HCEC 1CT (cell line): ENCODE measurements around the gene CHST10.
"Not testable (repeated sequence)": the region's sequence is repeated elsewhere in the genome, so short reads cannot be mapped to it uniquely, and the experiment has no call there.

ENCODE experiments used
- DNase-seq: peaks from one replicate; pipeline ENCODE4 v3.0.0-alpha.2; 2017

Gene CHST10

DNA sequence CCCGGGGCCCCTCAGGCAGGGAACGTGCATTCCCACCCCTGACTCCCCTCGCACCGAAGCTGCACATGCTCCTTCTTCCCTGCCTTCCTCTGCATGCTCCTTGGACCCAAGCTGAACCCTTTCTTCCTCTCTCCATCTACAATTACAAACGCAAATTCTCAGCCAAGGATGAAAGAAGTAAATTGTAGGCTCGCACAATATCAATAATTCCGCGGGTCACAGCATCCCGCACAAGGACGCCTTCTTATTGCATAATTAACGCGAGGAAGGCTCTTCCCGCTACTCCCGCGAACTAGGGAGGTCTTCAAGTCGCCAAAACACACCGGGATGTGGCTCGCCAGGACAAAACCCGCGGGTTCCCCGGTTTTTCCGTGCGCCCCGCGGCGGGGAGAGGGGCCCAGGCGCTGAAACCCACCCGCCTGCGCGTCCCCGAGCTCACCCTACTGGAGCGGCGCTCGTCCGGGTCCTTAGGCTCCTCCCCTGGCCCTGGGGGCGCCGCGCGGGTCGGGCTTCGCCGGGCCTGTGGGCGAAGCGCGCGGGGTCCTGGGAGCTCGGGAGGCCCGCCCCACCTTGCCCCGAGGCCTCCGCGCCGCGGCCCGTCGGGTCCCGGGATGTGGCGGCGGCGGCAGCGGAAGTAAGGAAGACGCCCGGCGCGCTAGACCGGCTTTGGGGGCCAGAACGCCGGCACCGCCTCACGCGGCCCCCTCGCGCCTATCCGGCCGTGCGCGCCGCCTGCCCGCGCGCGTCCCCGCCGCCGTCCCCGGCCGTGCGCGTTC lies at the start of gene CHST10:
TSS of gene CHST10 (minus strand) at position 734 of the 776 bp plus-strand sequence. CDS start 10,993 bp downstream, outside the sequence.
- DNase-seq = peak; percentile 32

DNA sequence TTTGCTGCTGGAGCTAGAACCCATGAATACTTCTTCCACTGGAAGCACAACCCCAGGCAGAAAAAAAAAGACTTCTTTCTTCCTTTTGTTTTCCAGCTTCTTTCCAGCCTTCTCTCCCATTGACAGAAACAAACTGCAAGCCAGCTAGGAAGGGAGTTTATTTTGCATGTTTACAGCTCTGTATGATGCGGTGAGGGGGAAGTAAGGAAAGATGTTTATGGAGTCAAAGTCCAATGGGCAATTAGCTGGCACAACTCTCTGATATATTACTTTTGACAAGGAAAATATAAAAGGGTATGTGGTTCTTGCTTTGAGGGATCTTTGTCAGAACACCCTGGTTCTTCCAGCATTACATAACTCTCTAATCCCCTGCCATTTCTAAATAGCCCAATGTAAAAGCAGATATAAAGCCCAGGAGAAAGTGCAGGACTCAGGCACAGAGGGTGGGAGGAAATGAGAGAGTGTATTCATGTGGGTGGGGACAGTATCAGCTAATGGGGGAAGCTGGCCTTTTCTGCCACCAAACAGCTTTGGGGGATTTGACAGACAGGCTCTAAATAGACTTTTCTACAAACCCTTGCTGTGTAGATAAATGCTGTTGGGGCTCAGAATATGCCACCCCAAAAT lies 43.5 kb upstream of the CHST10 start:
- no peak for DNase-seq

DNA sequence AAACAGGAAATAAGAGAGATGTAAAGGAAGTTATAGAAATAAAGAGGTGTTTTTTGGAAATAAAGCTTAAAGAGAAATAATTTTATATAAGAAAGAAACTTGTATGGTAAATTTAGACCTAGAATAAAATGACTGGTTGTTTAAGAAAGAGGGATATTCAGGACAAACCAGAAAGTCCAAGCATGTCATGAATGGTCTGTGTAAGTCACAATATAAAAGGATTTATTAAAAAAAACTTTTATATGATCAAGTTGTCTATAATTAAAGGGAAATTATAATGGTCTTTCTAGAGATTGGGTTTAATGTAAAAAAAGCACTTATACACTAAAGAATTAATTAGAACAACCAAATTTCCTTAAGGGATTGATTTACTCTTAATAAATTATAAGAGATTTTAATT lies 38.9 kb upstream of the CHST10 start:
- not testable (repeated sequence) for DNase-seq

GRCh38 chr2:100453853-100454252 lies 36.4 kb upstream of the CHST10 start:
- no peak for DNase-seq

DNA sequence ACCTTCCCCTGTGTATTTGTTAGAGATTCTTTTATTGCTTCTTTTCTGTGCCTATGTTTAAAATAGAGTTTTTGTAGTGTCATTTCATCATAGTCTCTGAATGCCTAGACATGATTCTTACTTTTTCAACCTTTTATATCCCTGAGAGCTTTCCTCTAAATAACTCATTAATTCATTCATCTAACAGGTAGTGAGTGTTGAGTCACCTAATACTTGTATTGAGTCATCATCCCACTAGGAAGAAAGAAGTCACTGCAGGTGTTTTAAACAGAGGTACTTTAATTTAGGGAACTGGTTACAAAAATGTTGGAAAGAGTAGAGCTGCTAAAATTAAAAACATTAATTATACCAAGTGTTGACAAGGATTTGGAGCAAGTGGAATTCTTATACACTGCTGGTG lies 34.3 kb upstream of the CHST10 start:
- no peak for DNase-seq

- DNase-seq = no peak
Measured at GRCh38 chr2:100451092-100451491, 33.6 kb upstream of the CHST10 start.

DNA sequence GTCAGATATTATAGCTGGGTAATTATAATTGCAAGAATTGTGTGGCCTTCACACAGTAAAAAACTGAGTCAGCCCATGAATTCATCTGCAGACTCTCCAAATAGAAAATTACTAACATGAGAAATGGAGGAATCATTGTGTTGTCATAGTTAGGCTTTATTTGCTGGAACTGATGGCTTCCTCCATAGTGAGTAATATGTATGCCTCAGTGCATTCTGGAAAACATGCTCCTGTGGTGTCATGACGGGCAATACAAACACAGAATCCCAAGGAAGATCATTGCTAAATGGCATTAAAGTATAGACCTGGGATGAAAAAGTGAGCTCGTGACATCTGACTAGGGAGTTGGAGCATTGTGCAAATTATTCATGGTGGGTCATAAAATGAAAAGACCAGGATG lies 29.2 kb upstream of the CHST10 start:
- no peak for DNase-seq

- DNase-seq = no peak
Measured at GRCh38 chr2:100437751-100438150, 20.3 kb upstream of the CHST10 start.

- DNase-seq = no peak
Measured at GRCh38 chr2:100429726-100430125, 12.3 kb upstream of the CHST10 start.

DNA sequence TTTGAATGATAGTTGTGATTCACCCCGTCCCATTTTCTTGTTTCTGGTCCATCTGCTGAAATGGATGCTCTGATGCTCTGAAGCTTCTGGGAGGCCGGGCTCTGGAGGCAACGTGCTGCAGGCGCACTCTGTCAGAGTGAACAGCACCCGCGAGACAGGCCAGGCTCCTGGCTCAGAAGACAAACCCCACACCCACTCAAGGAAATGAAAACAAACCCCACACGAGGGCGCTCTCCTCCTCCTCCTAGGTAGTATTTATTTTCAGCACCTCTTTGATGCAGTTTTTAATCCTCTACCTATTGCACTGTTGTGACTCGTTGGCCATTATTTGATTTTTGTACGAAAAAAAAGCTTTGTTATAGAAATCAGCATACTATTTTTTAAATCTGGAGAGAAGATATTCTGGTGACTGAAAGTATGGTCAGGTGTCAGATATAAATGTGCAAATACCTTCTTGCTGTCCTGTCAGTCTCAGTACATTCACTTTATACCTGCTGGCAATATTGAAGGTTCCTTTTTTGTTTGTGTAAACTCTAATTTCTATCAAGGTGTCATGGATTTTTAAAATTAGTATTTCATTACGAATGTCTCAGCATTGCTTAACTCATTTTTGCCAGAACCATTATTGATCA lies 10.3 kb upstream of the CHST10 start:
- peak; percentile 40 for DNase-seq

DNA sequence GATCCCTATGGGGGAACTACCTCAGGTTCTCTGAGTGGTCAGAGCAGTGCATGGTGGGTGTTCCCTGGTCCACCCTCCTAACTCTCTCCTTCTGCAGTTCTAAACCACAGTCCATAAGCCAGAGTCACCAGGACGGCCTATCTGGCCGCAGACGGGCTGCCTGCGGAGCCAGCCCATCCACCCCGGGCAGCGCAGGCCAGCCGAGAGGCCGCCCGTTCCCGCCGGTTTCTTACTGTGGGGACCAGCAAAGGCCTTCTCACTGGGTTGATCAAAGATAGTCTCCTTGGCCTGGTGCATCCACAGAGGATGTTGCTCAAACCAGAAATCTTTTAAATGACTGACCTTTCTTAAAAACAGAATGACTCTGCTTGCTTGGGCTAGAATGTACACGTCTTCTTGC lies 9.6 kb upstream of the CHST10 start:
- no peak for DNase-seq

DNA sequence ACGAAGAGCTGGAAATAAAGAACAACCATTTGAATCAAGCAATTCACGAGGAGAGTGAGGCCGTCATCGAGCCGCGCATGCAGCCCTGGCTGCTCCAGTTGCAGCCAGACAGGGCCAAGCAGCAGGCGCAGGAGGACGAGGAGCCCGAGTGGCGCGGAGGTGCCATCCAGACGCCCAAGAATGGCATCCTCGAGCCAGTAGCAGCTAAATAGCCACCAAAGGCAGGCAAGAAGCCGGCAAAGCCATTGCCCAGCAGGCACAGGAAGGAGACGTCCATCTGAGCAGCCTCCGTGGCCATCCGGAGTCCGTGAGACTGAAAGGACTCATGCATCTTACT lies 8.9 kb upstream of the CHST10 start:
- DNase-seq = no peak

- DNase-seq = no peak
Measured at GRCh38 chr2:100425573-100426383, 8.3 kb upstream of the CHST10 start.

DNA sequence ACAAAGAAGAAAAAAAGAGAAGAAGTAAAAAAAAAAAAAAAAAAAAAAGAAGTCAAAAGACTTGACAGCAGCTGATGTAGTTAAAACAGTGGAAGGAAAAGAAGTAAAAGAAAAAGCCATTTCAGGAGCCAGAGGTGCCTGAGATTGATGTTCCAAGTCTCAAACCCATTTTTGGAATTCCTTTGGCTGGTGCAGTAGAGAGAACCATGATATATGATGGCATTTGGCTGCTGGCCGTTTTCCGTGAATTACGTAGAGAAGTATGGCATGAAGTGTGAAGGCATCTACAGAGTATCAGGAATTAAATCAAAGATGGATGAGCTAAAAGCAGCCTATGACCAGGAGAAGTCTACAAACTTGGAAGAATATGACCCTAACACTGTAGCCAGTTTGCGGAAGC lies 7.6 kb upstream of the CHST10 start:
- no peak for DNase-seq

- DNase-seq = no peak
Measured at GRCh38 chr2:100424277-100424875, 6.9 kb upstream of the CHST10 start.

- DNase-seq = no peak
Measured at GRCh38 chr2:100423631-100424030, 6.2 kb upstream of the CHST10 start.

- DNase-seq = peak; percentile 41
Measured at GRCh38 chr2:100422320-100423055, 5.0 kb upstream of the CHST10 start.

GRCh38 chr2:100419915-100420314 lies 2.4 kb upstream of the CHST10 start:
- no peak for DNase-seq

DNA sequence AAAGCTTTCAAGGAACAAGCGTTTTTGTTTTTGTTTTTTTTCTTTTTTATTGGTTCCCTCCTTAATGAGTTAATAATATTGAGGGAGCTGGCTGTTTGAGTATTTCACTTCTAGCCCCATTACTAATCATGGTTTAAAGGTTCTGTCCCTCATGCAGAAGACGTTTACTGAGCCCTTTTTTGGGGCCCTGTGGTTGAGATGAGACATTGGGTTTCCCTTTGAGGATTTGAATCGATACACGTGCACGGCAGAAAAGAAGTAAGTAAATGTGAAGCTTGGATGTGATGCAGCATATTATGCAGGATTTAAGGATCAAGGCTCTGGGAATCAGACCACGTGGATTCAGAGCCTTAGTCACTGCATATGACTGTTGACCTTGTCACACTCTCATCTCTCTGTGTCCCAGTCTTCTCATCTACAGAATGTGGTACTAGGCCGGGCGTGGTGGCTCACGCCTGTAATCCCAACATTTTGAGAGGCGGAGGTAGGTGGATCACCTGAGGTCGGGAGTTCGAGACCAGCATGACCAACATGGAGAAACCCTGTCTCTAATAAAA lies 1.0 kb upstream of the CHST10 start:
- DNase-seq = no peak

- no peak for DNase-seq
Measured at GRCh38 chr2:100417711-100418124, 250 bp upstream of the CHST10 start.

- DNase-seq = no peak
Measured at GRCh38 chr2:100416397-100416934, 1.0 kb downstream of the CHST10 start.

DNA sequence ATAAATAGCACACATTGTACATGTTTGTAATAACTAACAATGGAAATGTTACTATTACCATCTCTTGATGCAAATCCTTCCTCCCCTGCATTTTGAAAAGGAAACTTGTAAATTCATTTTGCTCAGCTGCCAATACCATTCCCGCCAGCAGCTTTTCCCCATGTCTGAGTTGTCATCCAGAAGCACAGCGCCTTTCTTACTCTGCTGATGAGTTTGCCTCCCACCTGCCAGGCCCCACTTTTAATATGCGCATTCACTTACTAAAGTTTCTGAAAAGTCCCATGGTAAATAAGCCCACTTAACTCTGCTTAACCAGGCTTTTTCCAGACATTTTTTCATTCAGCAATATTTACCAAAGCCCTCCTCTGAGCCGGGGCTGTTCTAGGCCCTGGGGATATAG lies 3.9 kb downstream of the CHST10 start:
- no peak for DNase-seq
